GM18907 (cell line): Measurements from ENCODE around the gene KRT75.
"Not testable (repeated sequence)": the region's sequence is repeated elsewhere in the genome, so short reads cannot be mapped to it uniquely, and the experiment has no call there.

ENCODE experiments used
- ATAC-seq: cut with Tn5 transposase; IDR thresholded peaks from one replicate; pipeline ENCODE4 v1.9.1; 2021; ENCODE audit warnings: mild to moderate bottlenecking, moderate library complexity; ENCODE audit not compliant: unreplicated experiment

The KRT75 gene

GRCh38 chr12:52418576-52419110 lies 15.5 kb downstream of the KRT75 start:
- ATAC-seq, result no peak

- ATAC-seq, result no peak
Measured at GRCh38 chr12:52417740-52418139, 16.4 kb downstream of the KRT75 start.

GRCh38 chr12:52416795-52417194 lies 17.4 kb downstream of the KRT75 start:
- no peak for ATAC-seq

- ATAC-seq, result no peak
Measured at GRCh38 chr12:52415870-52416750, 18.1 kb downstream of the KRT75 start.

- ATAC-seq, result no peak
Measured at GRCh38 chr12:52414936-52415335, 19.2 kb downstream of the KRT75 start.

GRCh38 chr12:52413782-52414345 lies 20.3 kb downstream of the KRT75 start:
- no peak for ATAC-seq

- no peak for ATAC-seq
Measured at GRCh38 chr12:52413202-52413601, 21.0 kb downstream of the KRT75 start.

GRCh38 chr12:52411815-52412214 lies 22.4 kb downstream of the KRT75 start:
- ATAC-seq, result no peak

GRCh38 chr12:52410589-52411248 lies 23.5 kb downstream of the KRT75 start:
- ATAC-seq, result not testable (repeated sequence)

- no peak for ATAC-seq
Measured at GRCh38 chr12:52407918-52408317, 26.3 kb downstream of the KRT75 start.

- ATAC-seq, result no peak
Measured at GRCh38 chr12:52405922-52406385, 28.2 kb downstream of the KRT75 start, which contains the start of gene KRT82. Gene KRT82 (minus strand): TSS chr12:52406335. CDS start chr12:52406277, 58 bp downstream.

GRCh38 chr12:52404951-52405350 lies 29.2 kb downstream of the KRT75 start:
- no peak for ATAC-seq

- ATAC-seq, result no peak
Measured at GRCh38 chr12:52403561-52403960, 30.6 kb downstream of the KRT75 start.

- ATAC-seq, result no peak
Measured at GRCh38 chr12:52402873-52403540, 31.2 kb downstream of the KRT75 start.

- no peak for ATAC-seq
Measured at GRCh38 chr12:52402377-52402776, 31.8 kb downstream of the KRT75 start.

- no peak for ATAC-seq
Measured at GRCh38 chr12:52401926-52402325, 32.2 kb downstream of the KRT75 start.

- no peak for ATAC-seq
Measured at GRCh38 chr12:52401526-52401925, 32.6 kb downstream of the KRT75 start.

GRCh38 chr12:52400906-52401305 lies 33.3 kb downstream of the KRT75 start:
- ATAC-seq, result no peak

- ATAC-seq, result no peak
Measured at GRCh38 chr12:52399756-52400155, 34.4 kb downstream of the KRT75 start.

GRCh38 chr12:52398176-52398575 lies 36.0 kb downstream of the KRT75 start:
- ATAC-seq, result no peak

- no peak for ATAC-seq
Measured at GRCh38 chr12:52396656-52397055, 37.5 kb downstream of the KRT75 start.
